Immature natural killer cell (primary cell): ENCODE measurements around the gene MEF2D. TPM values are rescaled to one million over a fixed set of nuclear protein-coding genes. Genes with fewer than 3 reads are reported as not detected.

Experiments used
- DNase-seq, 3 donors: peaks; one replicate each; pipeline ENCODE4 v3.0.0; 2022; ENCODE audit warnings: mixed read lengths in 1 of 3
- H3K27ac Mint-ChIP-seq, 6 donors: one replicate each; pipeline ENCODE4 v1.8.0; 2020; ENCODE audit warnings: mixed read lengths in 6 of 6, mild to moderate bottlenecking in 5 of 6, inconsistent platforms in 4 of 6, moderate library complexity in 3 of 6
- H3K27me3 Mint-ChIP-seq, 3 donors: one replicate each; pipeline ENCODE4 v1.8.0; 2020 to 2021; ENCODE audit warnings: low read depth in 3 of 3, mild to moderate bottlenecking in 3 of 3, mixed read lengths in 3 of 3, moderate library complexity in 3 of 3, inconsistent platforms in 1 of 3
- H3K36me3 Mint-ChIP-seq, 3 donors: one replicate each; pipeline ENCODE4 v1.8.0; 2020; ENCODE audit warnings: mixed read lengths in 3 of 3, inconsistent platforms in 2 of 3, mild to moderate bottlenecking in 2 of 3
- H3K4me1 Mint-ChIP-seq, 2 donors: one replicate each; pipeline ENCODE4 v1.8.0; 2020; ENCODE audit warnings: inconsistent platforms in 2 of 2, mild to moderate bottlenecking in 2 of 2, mixed read lengths in 2 of 2, moderate library complexity in 1 of 2
- H3K4me3 Mint-ChIP-seq, 5 donors: one replicate each; pipeline ENCODE4 v1.8.0; 2020; ENCODE audit warnings: mild to moderate bottlenecking in 5 of 5, mixed read lengths in 5 of 5, inconsistent platforms in 3 of 5, moderate library complexity in 3 of 5
- H3K9me3 Mint-ChIP-seq, 6 donors: one replicate each; pipeline ENCODE4 v1.8.0; 2020; ENCODE audit warnings: mild to moderate bottlenecking in 6 of 6, mixed read lengths in 6 of 6, inconsistent platforms in 4 of 6, moderate library complexity in 3 of 6
- polyA plus RNA-seq, 3 donors: library from polyadenylated mRNA; unstranded; fragments of 300-500 nt; fragmentation: Illumina TruSeq; gene quantifications; one replicate each; pipeline ENCODE4 v1.2.3, GENCODE V29; 2021

Gene MEF2D
- polyA plus RNA-seq, 3 donors from 2014 or later = 5.0 to 22.8 (median 6.0) TPM

DNA sequence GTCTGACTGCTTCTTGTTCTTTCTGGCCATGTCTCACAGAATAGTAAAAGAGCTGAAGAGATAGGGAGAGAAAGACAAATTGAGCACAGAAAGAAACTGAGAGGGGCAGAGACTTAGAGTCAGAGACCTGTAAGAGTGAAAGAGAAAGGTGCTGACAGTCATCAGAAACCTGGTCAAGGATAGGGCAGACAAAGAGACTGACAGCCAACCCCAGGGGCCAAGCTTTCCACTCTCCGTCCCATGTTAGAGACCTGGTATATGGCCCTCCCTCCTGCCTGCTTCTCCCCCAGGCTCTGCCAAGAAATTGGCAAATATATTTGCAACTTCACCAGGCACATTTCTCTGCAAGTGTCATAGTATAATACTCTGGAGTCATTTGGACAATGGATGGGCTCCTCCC lies 67.0 kb downstream of the MEF2D start:
- H3K4me3 Mint-ChIP-seq = no peak overlapping the region
- no peak overlapping the region for H3K27ac Mint-ChIP-seq
- no peak for DNase-seq
- peaks cover 0 to 3% (median 0%) of the 10 kb centered on the region in 6 donors for H3K9me3 Mint-ChIP-seq
- peaks cover 0 to 4% (median 0%) of the 10 kb centered on the region in 3 donors for H3K36me3 Mint-ChIP-seq
- peaks cover 11 to 18% of the 10 kb centered on the region in 2 donors for H3K4me1 Mint-ChIP-seq
- H3K27me3 Mint-ChIP-seq = peaks cover 39 to 50% (median 40%) of the 10 kb centered on the region in 3 donors

GRCh38 chr1:156433032-156433431 lies 67.5 kb downstream of the MEF2D start:
- Mint-ChIP-seq H3K4me1 (peaks cover 11 to 13% of the 10 kb centered on the region in 2 donors), H3K4me3 (no peak overlapping the region), H3K27me3 (peaks cover 33 to 52% (median 35%) of the 10 kb centered on the region in 3 donors), H3K27ac (no peak overlapping the region), H3K36me3 (peaks cover 0 to 4% (median 0%) of the 10 kb centered on the region in 3 donors), H3K9me3 (peaks cover 0 to 3% (median 0%) of the 10 kb centered on the region in 6 donors)
- DNase-seq = no peak

- peaks cover 33 to 49% (median 34%) of the 10 kb centered on the region in 3 donors for H3K27me3 Mint-ChIP-seq
- H3K36me3 Mint-ChIP-seq = peaks cover 0 to 4% (median 0%) of the 10 kb centered on the region in 3 donors
- H3K27ac Mint-ChIP-seq = no peak overlapping the region
Measured at GRCh38 chr1:156432669-156433018, 67.9 kb downstream of the MEF2D start.

GRCh38 chr1:156431769-156432668 lies 68.6 kb downstream of the MEF2D start:
- no peak for DNase-seq
- Mint-ChIP-seq H3K27ac (no peak overlapping the region), H3K27me3 (peaks cover 28 to 45% (median 32%) of the 10 kb centered on the region in 3 donors), H3K4me1 (peaks cover 9 to 13% of the 10 kb centered on the region in 2 donors), H3K36me3 (peaks cover 0 to 4% (median 0%) of the 10 kb centered on the region in 3 donors), H3K9me3 (peaks cover 0 to 3% (median 0%) of the 10 kb centered on the region in 6 donors), H3K4me3 (no peak overlapping the region)

More at GRCh38 chr1:156432669-156433018, 67.9 kb downstream of the MEF2D start:
- Mint-ChIP-seq H3K4me1 (peaks cover 9 to 13% of the 10 kb centered on the region in 2 donors), H3K4me3 (no peak overlapping the region), H3K9me3 (peaks cover 0 to 3% (median 0%) of the 10 kb centered on the region in 6 donors)
- no peak for DNase-seq

DNA sequence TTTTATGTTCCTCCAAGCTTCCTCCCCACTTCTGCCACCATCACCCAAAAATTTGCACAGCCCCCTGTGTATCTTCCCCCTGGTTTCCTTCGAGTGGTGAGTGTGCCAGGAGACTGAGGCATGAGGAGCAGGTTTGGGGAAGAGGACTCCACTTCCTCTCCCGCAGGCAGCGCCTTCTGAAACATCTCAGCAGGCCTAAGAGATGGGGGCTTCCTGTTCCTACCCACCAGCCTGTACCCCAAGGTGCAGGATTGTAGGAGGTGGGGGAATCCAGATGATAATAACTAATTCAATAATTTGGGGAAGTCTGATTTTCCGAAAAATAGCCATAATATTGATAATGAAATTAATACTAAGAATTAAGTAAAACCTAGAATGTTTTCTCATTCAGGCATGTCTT lies 69.2 kb downstream of the MEF2D start:
- H3K36me3 Mint-ChIP-seq = peaks cover 0 to 4% (median 0%) of the 10 kb centered on the region in 3 donors
- H3K27ac Mint-ChIP-seq = no peak overlapping the region
- DNase-seq = no peak
- peaks cover 0 to 3% (median 0%) of the 10 kb centered on the region in 6 donors for H3K9me3 Mint-ChIP-seq
- H3K27me3 Mint-ChIP-seq = peaks cover 28 to 46% (median 28%) of the 10 kb centered on the region in 3 donors
- H3K4me1 Mint-ChIP-seq = peaks cover 8 to 13% of the 10 kb centered on the region in 2 donors
- H3K4me3 Mint-ChIP-seq = no peak overlapping the region

DNA sequence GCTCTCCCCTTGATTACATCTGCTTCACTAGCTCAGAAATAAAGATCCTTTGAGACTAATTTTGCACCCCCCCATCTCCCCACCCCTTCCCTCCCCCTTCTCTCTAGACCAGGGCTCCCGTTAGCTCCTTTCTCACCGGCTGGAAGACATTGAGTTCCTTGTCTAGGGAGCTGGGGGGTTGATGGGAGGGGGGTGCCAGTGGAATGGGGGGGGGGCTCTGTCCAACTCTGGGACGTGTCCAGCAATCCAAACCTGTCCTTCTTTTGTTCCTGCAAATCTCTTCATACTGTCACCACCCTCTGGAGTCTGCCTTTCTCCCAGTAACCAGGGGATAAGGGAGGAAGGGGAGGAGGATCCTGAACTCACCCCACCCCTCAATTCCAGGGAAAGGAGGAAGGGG lies 69.7 kb downstream of the MEF2D start:
- Mint-ChIP-seq H3K27me3 (peaks cover 30 to 50% (median 32%) of the 10 kb centered on the region in 3 donors), H3K36me3 (peaks cover 0 to 4% (median 0%) of the 10 kb centered on the region in 3 donors), H3K27ac (no peak overlapping the region), H3K4me1 (peaks cover 7 to 11% of the 10 kb centered on the region in 2 donors), H3K9me3 (peaks cover 0 to 3% (median 0%) of the 10 kb centered on the region in 6 donors), H3K4me3 (no peak overlapping the region)
- no peak for DNase-seq

GRCh38 chr1:156430303-156430702 lies 70.3 kb downstream of the MEF2D start:
- DNase-seq = no peak
- Mint-ChIP-seq H3K4me1 (peaks cover 5% of the 10 kb centered on the region in 2 donors), H3K9me3 (peaks cover 0 to 3% (median 0%) of the 10 kb centered on the region in 6 donors), H3K36me3 (peaks cover 0 to 4% (median 0%) of the 10 kb centered on the region in 3 donors), H3K27me3 (peaks cover 27 to 50% (median 30%) of the 10 kb centered on the region in 3 donors), H3K4me3 (no peak overlapping the region), H3K27ac (no peak overlapping the region)

GRCh38 chr1:156429313-156430060 lies 71.1 kb downstream of the MEF2D start:
- Mint-ChIP-seq H3K4me3 (no peak overlapping the region), H3K27ac (no peak overlapping the region)
- no peak for DNase-seq

DNA sequence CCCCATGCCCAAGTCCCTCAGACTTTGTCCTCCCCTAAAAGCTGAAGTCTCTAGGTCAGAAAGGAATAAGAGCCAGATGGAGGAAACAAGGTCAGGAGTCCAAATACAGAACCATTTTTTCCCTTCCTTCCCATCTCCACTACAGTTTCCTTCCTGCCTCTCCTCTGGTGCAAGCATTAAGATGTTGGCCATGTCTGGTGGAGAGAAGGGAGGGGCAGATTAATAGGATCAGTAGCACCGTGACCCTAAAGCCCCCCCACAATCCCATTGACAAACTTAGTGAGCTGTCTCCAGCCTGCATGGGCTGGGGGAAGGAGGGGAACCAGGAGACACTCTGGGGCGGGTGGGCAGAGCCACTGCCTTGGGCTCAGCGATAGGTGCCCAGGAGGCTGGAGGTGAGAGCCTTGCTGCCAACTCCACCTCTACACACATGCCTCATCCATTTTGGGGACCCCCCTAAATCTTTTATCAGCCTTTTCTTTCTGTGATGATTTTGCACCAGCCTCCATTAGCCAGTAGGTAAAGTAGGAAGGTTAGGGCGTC lies 71.8 kb downstream of the MEF2D start:
- H3K36me3 Mint-ChIP-seq = no peaks in the 10 kb centered on the region
- H3K9me3 Mint-ChIP-seq = peaks cover 0 to 3% (median 0%) of the 10 kb centered on the region in 6 donors
- peaks cover 25 to 41% (median 27%) of the 10 kb centered on the region in 3 donors for H3K27me3 Mint-ChIP-seq
- H3K4me1 Mint-ChIP-seq = no peaks in the 10 kb centered on the region
- no peak overlapping the region for H3K4me3 Mint-ChIP-seq
- no peak overlapping the region for H3K27ac Mint-ChIP-seq
- DNase-seq = no peak

More at GRCh38 chr1:156429313-156430060, 71.1 kb downstream of the MEF2D start:
- no peaks in the 10 kb centered on the region for H3K36me3 Mint-ChIP-seq
- peaks cover 27 to 42% (median 27%) of the 10 kb centered on the region in 3 donors for H3K27me3 Mint-ChIP-seq
- peaks cover 0 to 3% (median 0%) of the 10 kb centered on the region in 6 donors for H3K9me3 Mint-ChIP-seq
- no peaks in the 10 kb centered on the region for H3K4me1 Mint-ChIP-seq

DNA sequence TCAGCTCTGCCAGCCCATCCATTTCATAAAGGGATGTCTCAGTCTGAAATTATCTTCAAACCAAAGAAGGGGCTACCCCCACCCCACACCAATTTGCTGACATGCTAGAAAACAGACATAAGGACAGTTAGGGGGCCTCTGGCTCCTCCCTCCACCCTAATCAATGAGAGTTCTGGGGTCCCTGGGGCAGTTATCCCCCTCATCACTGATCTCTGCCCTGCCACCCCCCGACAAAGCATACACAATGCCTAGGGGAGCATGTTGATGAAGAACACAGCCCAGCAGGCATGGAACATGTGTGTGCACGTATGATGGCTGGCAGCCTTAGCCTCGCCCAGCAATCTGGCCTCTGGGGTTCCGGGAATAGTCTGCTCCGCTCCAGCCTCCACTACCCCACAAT lies 72.6 kb downstream of the MEF2D start:
- no peak for DNase-seq
- H3K27me3 Mint-ChIP-seq = peaks cover 19 to 34% (median 22%) of the 10 kb centered on the region in 3 donors
- no peaks in the 10 kb centered on the region for H3K9me3 Mint-ChIP-seq
- H3K4me1 Mint-ChIP-seq = no peaks in the 10 kb centered on the region
- no peaks in the 10 kb centered on the region for H3K36me3 Mint-ChIP-seq
- no peak overlapping the region for H3K27ac Mint-ChIP-seq
- H3K4me3 Mint-ChIP-seq = no peak overlapping the region

DNA sequence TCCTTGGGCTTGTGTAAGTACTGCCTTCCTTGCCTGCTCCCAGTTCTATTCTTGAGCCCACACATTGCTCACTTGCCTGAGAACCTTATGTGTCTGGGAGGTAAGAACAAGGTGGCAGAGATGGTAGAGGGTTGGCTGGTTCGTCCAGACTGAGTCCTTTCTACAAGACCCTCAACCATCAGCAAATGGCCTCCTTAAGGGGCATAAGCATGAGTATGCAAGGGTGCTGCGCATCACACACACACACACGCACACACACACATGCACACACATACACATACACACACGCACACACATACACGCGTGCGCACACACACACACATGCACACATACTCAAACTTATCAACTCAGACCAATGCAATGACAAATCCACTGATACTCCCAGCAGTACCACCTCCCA lies 74.6 kb downstream of the MEF2D start:
- Mint-ChIP-seq H3K27ac (no peak overlapping the region), H3K4me1 (peaks cover 5 to 7% of the 10 kb centered on the region in 2 donors)

DNA sequence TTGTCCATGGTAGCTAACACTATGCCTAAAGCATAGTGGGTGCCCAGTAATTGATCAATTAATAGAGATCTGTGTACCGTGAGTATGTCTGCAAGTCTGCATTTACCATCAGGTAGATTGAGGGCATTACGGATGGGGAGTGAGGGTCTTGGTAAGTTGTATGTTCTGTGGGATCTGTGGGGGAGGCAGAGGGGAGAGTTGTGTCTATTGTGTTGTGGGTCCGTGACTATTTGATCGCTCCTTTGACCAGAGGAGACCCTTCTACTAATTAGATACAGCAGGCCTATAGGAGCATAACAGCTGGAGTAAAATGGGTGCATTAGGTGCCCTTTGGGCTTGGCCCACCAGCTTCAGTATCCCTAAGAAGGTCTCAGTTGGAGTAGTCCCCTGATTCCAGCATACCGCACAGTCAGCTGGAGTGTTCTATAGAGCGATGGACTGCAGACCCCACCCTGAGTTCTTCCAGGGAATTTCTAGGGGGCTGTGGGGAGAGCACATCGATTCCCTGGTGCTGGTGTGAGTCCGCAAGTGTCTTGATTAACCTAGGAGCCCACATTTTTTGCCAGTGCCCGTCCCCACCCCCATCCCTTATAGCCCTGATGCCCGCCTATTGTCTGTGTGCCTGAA lies 75.7 kb downstream of the MEF2D start:
- Mint-ChIP-seq H3K27ac (no peak overlapping the region), H3K4me1 (peaks cover 13 to 17% of the 10 kb centered on the region in 2 donors), H3K4me3 (no peak overlapping the region), H3K9me3 (peaks cover 0 to 3% (median 0%) of the 10 kb centered on the region in 6 donors), H3K36me3 (no peaks in the 10 kb centered on the region), H3K27me3 (peaks cover 21 to 41% (median 36%) of the 10 kb centered on the region in 3 donors)
- no peak for DNase-seq

More for the DNA sequence above, 74.6 kb downstream of the MEF2D start:
- Mint-ChIP-seq H3K27me3 (peaks cover 17 to 39% (median 27%) of the 10 kb centered on the region in 3 donors), H3K36me3 (no peaks in the 10 kb centered on the region), H3K4me3 (no peak overlapping the region), H3K9me3 (peaks cover 0 to 3% (median 0%) of the 10 kb centered on the region in 6 donors)
- DNase-seq = no peak
